Fibroblast of skin of right quadriceps (primary cell): Measurements from ENCODE around the gene ADAMTSL3.
"Not testable (repeated sequence)": the region's sequence is repeated elsewhere in the genome, so short reads cannot be mapped to it uniquely, and the experiment has no call there.

Experiments
- DNase-seq: peaks from one replicate; pipeline ENCODE4 v3.0.0-alpha.2; 2013

Gene ADAMTSL3

DNA sequence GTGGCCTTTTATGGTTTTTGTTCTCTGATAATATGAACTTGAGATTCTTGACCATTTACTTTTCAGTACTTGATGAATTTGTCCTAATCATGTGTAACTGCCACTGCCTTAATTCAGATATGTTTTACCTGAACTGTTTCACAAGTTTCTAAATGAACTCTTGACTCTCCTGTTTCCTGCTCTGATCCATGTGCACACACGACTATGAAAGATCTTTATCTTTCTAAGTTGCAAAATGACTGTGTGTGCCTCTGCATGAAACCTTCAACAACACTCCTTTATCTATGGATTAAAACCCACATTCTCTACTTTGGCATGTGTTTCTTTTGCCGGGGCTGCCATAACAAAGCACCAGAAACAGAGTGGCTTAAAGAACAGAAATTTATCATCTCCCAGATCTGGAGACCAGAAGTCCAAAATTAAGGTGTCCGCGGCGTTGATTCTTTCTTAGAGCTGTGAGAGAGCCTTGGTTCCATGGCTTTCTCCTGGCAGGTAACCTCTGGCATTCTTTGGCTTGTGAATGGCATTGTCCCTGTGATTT is 275.0 kb downstream of the ADAMTSL3 start:
- DNase-seq, result no peak

GRCh38 chr15:83929619-83930018 is 275.7 kb downstream of the ADAMTSL3 start:
- no peak for DNase-seq

DNA sequence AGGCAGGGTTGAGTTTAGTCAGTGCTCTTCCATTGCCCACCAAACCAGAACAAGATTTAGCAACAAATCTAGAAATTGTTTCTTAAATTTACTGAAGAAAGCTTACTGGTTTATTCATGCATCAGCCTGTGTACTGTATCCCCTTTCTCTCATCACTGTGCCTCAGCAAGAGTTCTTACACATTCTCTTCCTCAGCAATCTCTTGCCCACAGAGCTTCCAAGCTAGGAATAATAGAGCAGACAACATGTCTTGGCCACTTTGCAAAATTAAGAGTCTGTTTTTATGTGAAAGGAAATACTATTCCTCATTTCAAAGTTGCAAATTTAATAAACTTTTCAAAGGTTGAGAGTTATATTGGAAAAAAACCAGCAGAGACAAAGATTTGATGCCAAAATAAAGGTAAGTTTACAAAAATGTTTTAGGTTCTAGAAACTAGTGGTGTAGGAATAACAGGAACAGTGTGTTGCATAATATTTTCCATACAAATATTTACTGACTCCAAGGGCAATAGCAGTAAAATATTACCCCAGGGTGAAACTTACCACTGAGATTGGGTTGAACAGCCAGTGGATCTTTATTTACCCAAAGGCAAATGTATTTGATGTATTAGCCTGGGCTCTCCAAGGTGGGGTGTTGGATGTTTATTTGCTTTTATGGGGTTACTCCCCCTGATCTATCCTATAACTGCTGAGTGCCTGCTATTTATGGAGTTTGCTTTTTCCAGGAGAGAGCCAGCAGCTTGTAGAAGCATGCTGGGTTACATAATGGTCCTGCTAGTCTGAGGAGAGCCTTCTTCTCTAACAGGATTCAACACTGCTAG is 276.7 kb downstream of the ADAMTSL3 start:
- no peak for DNase-seq

- no peak for DNase-seq
These were observed 281.9 kb downstream of the ADAMTSL3 start for GRCh38 chr15:83935774-83936173.

GRCh38 chr15:83940136-83940535 is 286.2 kb downstream of the ADAMTSL3 start:
- DNase-seq, result no peak

DNA sequence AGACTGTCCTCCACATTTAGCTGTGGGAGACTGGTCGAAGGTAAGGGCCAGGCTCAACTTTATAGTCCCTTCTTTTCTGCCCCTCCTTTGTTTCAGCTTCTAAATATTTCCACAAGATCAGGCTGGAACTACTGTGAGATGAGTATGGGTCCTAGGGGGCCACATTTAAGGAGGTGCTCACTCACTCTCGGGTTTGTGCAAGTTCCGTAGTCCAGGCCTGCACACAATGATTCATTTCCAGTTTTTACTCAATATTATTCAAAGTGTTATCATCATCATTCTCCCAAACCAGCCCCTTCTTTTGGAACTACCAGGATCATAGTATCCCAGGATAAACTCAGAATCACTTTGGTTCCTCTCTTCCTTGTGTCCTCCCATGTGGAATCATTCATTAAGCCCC is 289.1 kb downstream of the ADAMTSL3 start:
- DNase-seq, result no peak

DNA sequence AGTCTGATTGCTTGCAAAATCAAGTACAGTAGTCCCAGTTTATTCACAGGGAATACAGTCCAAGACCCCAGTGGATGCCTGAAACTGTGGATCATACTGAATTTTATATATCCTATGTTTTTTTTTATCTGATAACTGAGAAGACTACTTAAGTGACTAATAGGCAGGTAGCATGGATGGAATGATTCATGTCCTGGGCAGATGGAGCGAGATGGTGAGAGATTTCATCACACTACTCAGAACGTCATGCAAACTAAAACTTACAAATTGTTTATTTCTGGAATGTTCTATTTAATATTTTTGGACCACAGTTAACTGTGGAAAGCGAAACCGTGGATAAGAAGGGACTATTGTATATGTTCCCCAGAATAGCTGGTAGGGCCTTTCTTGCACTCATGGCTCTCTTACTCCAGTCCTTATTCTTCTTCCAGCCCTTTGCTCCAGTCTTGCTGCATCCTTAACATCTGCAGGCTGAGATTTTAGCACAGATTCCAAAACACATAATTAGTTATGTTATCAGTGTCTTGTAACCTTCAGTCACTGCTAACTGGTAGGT is 290.0 kb downstream of the ADAMTSL3 start:
- DNase-seq, result peak; percentile 34

DNA sequence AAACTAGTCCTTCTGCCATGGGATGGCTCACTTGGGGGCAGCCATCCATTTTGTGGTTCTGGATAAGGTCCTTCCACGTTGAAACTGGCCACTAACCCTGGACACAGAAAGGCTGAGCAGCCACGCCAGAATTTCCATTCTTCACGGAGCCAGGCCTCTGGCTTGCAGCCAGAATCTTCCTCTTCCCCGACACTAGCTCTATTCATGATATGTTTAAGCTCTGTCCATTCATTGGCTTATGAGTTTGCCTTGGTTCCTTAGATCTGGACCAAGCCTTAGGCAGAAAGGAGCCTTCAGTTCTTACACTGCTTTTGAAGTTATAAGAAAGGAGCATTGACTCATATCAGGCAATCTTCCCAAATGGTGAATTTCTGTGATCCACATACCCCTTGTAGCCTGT is 293.2 kb downstream of the ADAMTSL3 start:
- DNase-seq, result no peak

DNA sequence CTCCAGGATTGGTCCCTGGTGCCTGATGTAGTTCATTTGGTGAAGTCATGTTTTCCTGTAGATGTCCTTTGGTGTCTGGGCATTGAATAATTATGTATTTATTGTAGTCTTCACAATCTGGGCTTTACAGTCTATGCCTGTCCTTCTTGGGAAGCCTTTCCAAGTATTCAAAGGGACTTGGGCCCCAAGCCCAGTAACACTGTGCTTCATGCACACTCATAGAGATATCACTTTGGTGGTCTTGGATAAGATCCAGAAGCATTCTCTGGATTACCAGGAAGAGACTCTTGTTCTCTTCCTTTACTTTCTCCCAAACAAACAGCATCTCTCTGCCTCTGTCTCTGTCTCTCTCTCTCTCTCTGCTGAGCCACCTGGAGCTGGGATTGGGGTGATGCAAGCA is 300.6 kb downstream of the ADAMTSL3 start:
- no peak for DNase-seq

- no peak for DNase-seq
These were observed 301.9 kb downstream of the ADAMTSL3 start for GRCh38 chr15:83955806-83956265.

- DNase-seq, result no peak
These were observed 303.0 kb downstream of the ADAMTSL3 start for GRCh38 chr15:83956887-83957286.

DNA sequence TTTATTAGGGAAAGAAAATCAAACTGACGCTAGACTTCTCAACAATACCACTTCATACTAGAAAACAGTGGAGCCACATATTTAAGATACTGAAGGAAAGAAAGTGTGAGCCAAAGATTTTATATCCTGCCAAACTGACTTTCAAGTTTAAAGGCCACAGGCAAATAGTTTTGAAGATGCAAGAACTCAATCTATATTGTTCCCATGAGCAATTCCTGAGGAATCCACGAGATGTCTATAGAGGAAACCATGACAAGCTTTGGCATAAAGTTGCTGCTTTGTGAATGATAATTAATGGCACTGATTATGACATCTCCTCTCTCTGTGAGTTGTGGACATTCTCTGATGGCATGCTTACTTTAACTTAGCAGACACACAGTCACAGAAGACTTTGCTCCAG is 305.6 kb downstream of the ADAMTSL3 start:
- no peak for DNase-seq

GRCh38 chr15:83960192-83960829 is 306.4 kb downstream of the ADAMTSL3 start:
- DNase-seq, result no peak

DNA sequence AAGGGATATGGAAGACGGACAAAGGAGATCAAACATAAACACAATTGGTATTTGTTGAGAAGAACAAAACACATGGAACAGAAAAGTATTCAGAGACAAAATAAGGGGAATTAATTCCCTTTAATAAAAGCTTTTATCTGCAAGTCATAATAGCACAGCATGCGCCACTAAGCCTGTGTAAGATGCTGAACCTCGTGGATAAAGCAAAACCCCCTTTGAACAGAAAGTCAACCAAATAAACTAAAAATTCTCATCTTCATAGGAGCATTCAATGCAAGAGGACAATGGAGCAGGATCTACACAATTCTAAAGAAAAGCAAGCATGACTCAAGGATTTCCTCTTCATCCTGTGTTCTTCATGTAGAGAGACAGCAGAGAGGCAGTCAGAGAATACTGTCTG is 307.4 kb downstream of the ADAMTSL3 start:
- DNase-seq, result no peak

GRCh38 chr15:83964967-83965366 is 311.0 kb downstream of the ADAMTSL3 start:
- DNase-seq, result not testable (repeated sequence)

- DNase-seq, result no peak
These were observed 316.5 kb downstream of the ADAMTSL3 start for GRCh38 chr15:83970295-83970890.

GRCh38 chr15:83971992-83972391 is 318.1 kb downstream of the ADAMTSL3 start:
- DNase-seq, result peak; percentile 11

DNA sequence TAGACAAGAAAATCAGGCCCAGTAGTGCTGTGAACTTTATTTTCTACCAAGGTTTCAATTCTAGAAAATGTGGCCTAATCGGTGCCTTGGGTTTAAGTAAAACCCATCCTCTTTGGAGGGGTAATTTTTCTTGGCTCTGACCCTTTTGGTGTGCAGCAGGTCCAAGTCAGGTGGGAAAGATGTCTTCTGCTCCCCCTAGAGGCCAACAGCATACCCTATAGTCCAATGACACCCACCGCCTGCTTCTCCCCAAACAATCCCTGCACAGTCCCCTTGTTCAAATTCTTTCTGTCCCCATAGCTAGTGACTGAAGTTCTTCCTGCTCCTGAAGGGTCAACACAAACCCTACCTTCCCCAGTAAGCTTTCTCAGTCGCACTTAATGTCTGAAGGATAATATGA is 319.9 kb downstream of the ADAMTSL3 start:
- no peak for DNase-seq

GRCh38 chr15:83977992-83978391 is 324.1 kb downstream of the ADAMTSL3 start:
- no peak for DNase-seq

GRCh38 chr15:83978588-83978987 is 324.7 kb downstream of the ADAMTSL3 start:
- no peak for DNase-seq

DNA sequence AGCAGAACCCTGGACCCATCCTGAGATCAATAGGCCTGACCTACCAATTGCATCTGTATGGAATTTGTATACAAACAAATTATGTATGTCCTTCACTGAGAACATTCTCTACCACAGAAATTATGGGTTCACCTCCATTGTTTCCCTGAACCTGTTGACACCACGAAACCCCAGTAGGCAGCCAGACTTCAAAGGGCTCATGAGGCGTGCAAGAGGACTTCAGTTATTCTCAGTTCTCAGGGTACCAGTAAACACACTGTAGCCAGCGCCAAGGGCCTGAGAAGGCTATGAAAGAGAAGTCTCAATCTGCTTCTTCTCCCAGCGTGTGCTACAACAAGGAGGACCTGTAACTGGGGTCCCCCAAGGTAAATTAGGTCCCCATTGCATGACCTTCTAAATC is 326.7 kb downstream of the ADAMTSL3 start:
- no peak for DNase-seq

- DNase-seq, result no peak
These were observed 328.8 kb downstream of the ADAMTSL3 start for GRCh38 chr15:83982748-83983147.
